ENCODE data around the gene TRIOBP. TPM values are rescaled to one million over a fixed set of nuclear protein-coding genes. Genes with fewer than 3 reads are reported as not detected.

The TRIOBP gene
- total RNA-seq, 1 experiment from 2014 or later = 170 TPM

- peak overlapping the region; percentile 98; the same call in 1 of the 2 replicates for H3K4me2 ChIP-seq
- H3K9me3 ChIP-seq (ENCODE audit: insufficient read depth, low read depth) = no peaks in the 10 kb centered on the region
- TF ChIP-seq CTCF (conservative IDR thresholded peaks at IDR 0.05) (peak; percentile 47), EZH2 (IDR thresholded peaks at IDR 0.05; ENCODE audit: low read depth) (no peak)
- intact Hi-C loops (cut with micrococcal nuclease; ENCODE audit: unreplicated experiment) = no loop called here
- CTCF ChIA-PET = interaction anchor here (0.6 to 1.3 kb wide), 4 partner anchors 13 to 76 kb away, joined by 3 to 7 read pairs (median 4); partner anchors contain the start of gene NOL12
- H3K4me3 ChIP-seq = no peak overlapping the region
- no peaks in the 10 kb centered on the region for H3K36me3 ChIP-seq (ENCODE audit: low read depth)
- POLR2A ChIA-PET (ENCODE audit: unreplicated experiment) = interaction anchor here (0.6 to 0.8 kb wide), 3 partner anchors 16 to 146 kb away, joined by 3 to 4 read pairs (median 4); partner anchors contain the start of gene GCAT
- BruUV-seq (replicated peaks) = no TSS peak
- no peak overlapping the region for H2AFZ ChIP-seq
- no peaks in the 10 kb centered on the region for H3K27me3 ChIP-seq (ENCODE audit: insufficient read depth, low read depth)
- H3K9me2 ChIP-seq (ENCODE audit: insufficient read depth) = no peaks in the 10 kb centered on the region
- peaks cover 17% of the 10 kb centered on the region for H3F3A ChIP-seq (ENCODE audit: insufficient read depth, low read depth)
- peaks cover 28% of the 10 kb centered on the region for H3K4me1 ChIP-seq (replicated peaks; ENCODE audit: insufficient read depth)
- H3K27ac ChIP-seq = no peak overlapping the region
- H4K20me1 ChIP-seq (ENCODE audit: insufficient read depth) = peaks cover 14% of the 10 kb centered on the region
- peaks cover 32% of the 10 kb centered on the region for H3K79me2 ChIP-seq (ENCODE audit: low read depth)
- no peak for DNase-seq
Measured at GRCh38 chr22:37661160-37661924, 35.5 kb upstream of the TRIOBP start.

GRCh38 chr22:37662039-37662438, 34.8 kb upstream of the TRIOBP start:
- H3K79me2 ChIP-seq (ENCODE audit: low read depth) = peaks cover 32% of the 10 kb centered on the region
- H3K9me3 ChIP-seq (ENCODE audit: insufficient read depth, low read depth) = no peaks in the 10 kb centered on the region
- TF ChIP-seq EZH2 (IDR thresholded peaks at IDR 0.05; ENCODE audit: low read depth) (no peak), CTCF (conservative IDR thresholded peaks at IDR 0.05) (no peak)
- H3K27ac ChIP-seq = no peak overlapping the region
- H3K27me3 ChIP-seq (ENCODE audit: insufficient read depth, low read depth) = no peaks in the 10 kb centered on the region
- intact Hi-C loops (cut with micrococcal nuclease; ENCODE audit: unreplicated experiment) = no loop called here
- no TSS peak for BruUV-seq (replicated peaks)
- peaks cover 28% of the 10 kb centered on the region for H3K4me1 ChIP-seq (replicated peaks; ENCODE audit: insufficient read depth)
- no peak overlapping the region for H2AFZ ChIP-seq
- no peak overlapping the region for H3K4me2 ChIP-seq
- no peaks in the 10 kb centered on the region for H3K9me2 ChIP-seq (ENCODE audit: insufficient read depth)
- peaks cover 14% of the 10 kb centered on the region for H4K20me1 ChIP-seq (ENCODE audit: insufficient read depth)
- no peaks in the 10 kb centered on the region for H3K36me3 ChIP-seq (ENCODE audit: low read depth)
- CTCF ChIA-PET = interaction anchor here (0.8 to 1.3 kb wide), 3 partner anchors 13 to 24 kb away, joined by 3 to 5 read pairs (median 4); partner anchors contain the start of gene NOL12
- no peak overlapping the region for H3K4me3 ChIP-seq
- DNase-seq = no peak
- POLR2A ChIA-PET (ENCODE audit: unreplicated experiment) = interaction anchor here (0.6 kb wide), 1 partner anchor 19 kb away, joined by 4 read pairs; no protein-coding TSS in a partner anchor
- peaks cover 12% of the 10 kb centered on the region for H3F3A ChIP-seq (ENCODE audit: insufficient read depth, low read depth)

GRCh38 chr22:37663521-37664140, 33.2 kb upstream of the TRIOBP start:
- DNase-seq = no peak
- Histone ChIP-seq H3K36me3 (ENCODE audit: low read depth) (no peaks in the 10 kb centered on the region), H3K27me3 (ENCODE audit: insufficient read depth, low read depth) (no peaks in the 10 kb centered on the region), H3K4me2 (no peak overlapping the region), H3K4me1 (replicated peaks; ENCODE audit: insufficient read depth) (peaks cover 26% of the 10 kb centered on the region), H3K9me3 (ENCODE audit: insufficient read depth, low read depth) (no peaks in the 10 kb centered on the region), H3F3A (ENCODE audit: insufficient read depth, low read depth) (peaks cover 16% of the 10 kb centered on the region), H2AFZ (no peak overlapping the region), H3K4me3 (no peak overlapping the region), H3K27ac (no peak overlapping the region), H3K79me2 (ENCODE audit: low read depth) (peaks cover 35% of the 10 kb centered on the region), H4K20me1 (ENCODE audit: insufficient read depth) (peaks cover 14% of the 10 kb centered on the region), H3K9me2 (ENCODE audit: insufficient read depth) (no peaks in the 10 kb centered on the region)
- intact Hi-C loops (cut with micrococcal nuclease; ENCODE audit: unreplicated experiment) = no loop called here
- ChIA-PET POLR2A (ENCODE audit: unreplicated experiment) (interaction anchor here (0.5 kb wide), 1 partner anchor 142 kb away, joined by 3 read pairs; a partner anchor contains a TSS), CTCF (interaction anchor here (1.0 kb wide), 1 partner anchor 28 kb away, joined by 3 read pairs; no protein-coding TSS in a partner anchor)
- no TSS peak for BruUV-seq (replicated peaks)
- TF ChIP-seq EZH2 (IDR thresholded peaks at IDR 0.05; ENCODE audit: low read depth) (no peak), CTCF (conservative IDR thresholded peaks at IDR 0.05) (no peak)

Measured in PC-9 (cell line).